Subcutaneous adipose tissue (tissue), 4 donors: ENCODE results near the gene SH2D7. TPM values are rescaled to one million over a fixed set of nuclear protein-coding genes. Genes with fewer than 3 reads are reported as not detected.

Experiments
- CTCF ChIP-seq: fragments of 450-650 bp; IDR thresholded peaks from one replicate; pipeline ENCODE4 v1.5.1; 2016; ENCODE audit warnings: low read depth, mild to moderate bottlenecking, control low read depth, antibody characterized with exemption, moderate library complexity
- total RNA-seq, 4 donors: library from RNA; depleted of rRNA; stranded (reverse); fragments of >200 nt; gene quantifications; one replicate each; pipeline ENCODE4 v1.1.0, GENCODE V29; 2016

Gene SH2D7
- total RNA-seq, 4 donors from 2014 or later: not detected

DNA sequence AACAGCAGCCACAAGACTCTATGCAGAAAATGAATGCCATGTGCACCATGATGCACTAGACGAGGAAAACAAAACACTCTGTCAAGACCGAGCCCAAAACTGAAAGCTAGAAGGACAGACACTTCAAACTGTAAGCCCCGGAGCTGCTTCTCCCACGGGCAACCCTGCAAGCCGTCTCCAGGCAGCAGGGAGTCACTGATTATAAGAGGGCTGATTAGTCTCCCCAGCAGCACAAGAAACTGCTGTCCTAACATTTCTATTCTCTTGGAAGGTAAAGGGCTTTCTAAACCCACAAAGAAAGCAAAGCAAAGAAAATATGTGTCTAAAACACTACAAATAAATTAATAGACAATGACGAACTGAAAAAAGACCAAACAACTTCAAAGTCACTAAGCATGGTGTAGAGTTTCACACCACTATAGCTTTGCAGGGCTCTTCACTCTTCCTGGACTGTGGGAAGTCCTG lies 30.4 kb upstream of the SH2D7 start:
- no peak for TF ChIP-seq CTCF

DNA sequence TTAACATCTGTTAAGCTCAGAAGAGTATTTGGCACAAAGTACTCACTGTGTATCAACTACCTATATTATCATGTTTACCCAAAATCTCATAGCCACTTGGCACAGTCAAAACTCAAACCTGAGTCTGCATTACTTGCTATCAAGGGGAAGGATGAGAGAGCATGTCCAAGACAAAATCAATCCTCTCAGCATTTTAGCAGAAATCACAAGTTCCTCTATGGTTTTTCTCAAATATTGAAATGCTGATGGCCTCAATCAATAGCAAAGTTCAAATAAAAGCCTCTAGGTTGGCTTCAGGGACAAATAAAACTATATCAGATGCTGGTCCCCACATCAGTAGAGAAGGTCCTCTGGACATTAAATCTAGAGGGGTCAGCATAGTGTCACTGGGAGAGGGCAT lies 29.1 kb upstream of the SH2D7 start:
- TF ChIP-seq CTCF: no peak

- TF ChIP-seq CTCF: no peak
These were observed 28.4 kb upstream of the SH2D7 start for GRCh38 chr15:78063970-78064385.

DNA sequence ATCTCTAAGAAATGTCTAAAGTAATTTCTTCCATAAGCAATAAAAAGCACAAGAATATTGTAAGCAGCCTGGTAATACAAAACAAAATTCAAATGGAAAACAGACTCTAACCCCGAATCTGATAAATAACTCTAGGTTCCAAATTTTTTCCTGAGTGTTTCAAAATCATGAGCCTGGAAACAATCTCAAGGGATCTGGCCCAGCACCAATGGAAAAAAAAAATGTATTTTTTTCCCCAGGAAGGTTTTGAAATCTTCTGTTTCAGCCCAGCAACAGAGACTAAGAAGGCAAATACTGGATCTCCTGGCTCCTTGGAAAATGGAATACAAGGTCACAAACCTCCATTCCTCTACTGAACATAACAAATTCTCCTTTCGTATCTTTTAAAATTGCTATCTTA lies 27.8 kb upstream of the SH2D7 start:
- no peak for TF ChIP-seq CTCF

DNA sequence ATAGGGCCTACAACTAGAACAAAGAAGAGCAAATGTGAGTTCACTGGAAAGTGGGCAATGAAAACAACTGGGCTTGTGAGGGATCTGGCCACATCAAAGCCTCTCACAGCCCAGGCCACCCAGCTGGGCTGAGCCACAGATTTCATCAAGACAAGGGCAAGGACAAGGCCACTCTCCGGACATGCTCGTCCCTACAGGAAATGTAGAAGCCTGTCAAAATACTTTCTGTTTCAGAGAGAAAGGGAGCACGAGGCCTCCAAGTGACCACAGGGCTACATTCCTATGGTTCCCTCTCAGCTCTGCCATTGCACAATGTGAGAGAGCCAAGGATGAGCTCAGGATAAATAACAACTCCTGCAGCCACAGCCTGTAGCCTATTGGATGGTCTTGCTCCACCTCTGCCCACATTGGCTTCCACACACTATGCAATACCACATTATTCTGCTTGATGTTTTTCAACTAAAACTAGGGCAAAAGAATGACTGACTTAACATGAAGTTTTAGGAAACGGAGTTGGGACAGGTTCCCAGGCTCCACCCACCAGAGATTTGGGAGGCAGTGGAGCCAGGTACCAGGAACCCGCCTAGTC lies 27.0 kb upstream of the SH2D7 start:
- TF ChIP-seq CTCF: no peak

GRCh38 chr15:78065973-78066946 lies 26.1 kb upstream of the SH2D7 start:
- TF ChIP-seq CTCF: no peak
